Mucosa of descending colon (tissue), 3 donors: ENCODE data around the gene ITPK1. TPM values are rescaled to one million over a fixed set of nuclear protein-coding genes. Genes with fewer than 3 reads are reported as not detected.

Source experiments
- ATAC-seq: fragments of 200-7000 bp; cut with Tn5 transposase; one replicate; pipeline ENCODE4 v1.9.1; 2020; ENCODE audit warnings: mild to moderate bottlenecking, moderate library complexity
- DNase-seq, 3 donors: peaks; one replicate each; pipeline ENCODE4 v3.0.0-alpha.2; 2020
- H3K36me3 ChIP-seq: fragments of 200-600 bp; one replicate; pipeline ENCODE4 v1.8.0; 2021; ENCODE audit warnings: low read depth, mild to moderate bottlenecking
- H3K4me1 ChIP-seq: fragments of 200-600 bp; one replicate; pipeline ENCODE4 v1.8.0; 2021; ENCODE audit warnings: low read depth, mild to moderate bottlenecking
- H3K4me3 ChIP-seq: fragments of 200-600 bp; one replicate; pipeline ENCODE4 v1.8.0; 2021; ENCODE audit warnings: mild to moderate bottlenecking
- H3K9me3 ChIP-seq: fragments of 200-600 bp; one replicate; pipeline ENCODE4 v1.8.0; 2021; ENCODE audit warnings: mild to moderate bottlenecking
- CTCF ChIP-seq: fragments of 200-600 bp; IDR thresholded peaks from one replicate; pipeline ENCODE4 v1.8.0; 2022; ENCODE audit warnings: antibody characterized with exemption, mild to moderate bottlenecking
- intact Hi-C, 2 donors: fragments of 100-400 bp; cut with DNase I in 1 of 2; cut with micrococcal nuclease in 1 of 2; formaldehyde crosslinking; loops; one replicate each; pipeline versions ENCODE4 v1.11.0 to v1.11.1; 2022; cut with DNase I, micrococcal nuclease
- total RNA-seq, 3 donors: library from RNA; stranded (reverse); fragmentation: NEBNext Ultra II Directional in 2 of 3; extraction: Animal tissue kit (Norgen Biotek cat#: 25700) in 2 of 3; gene quantifications; one replicate each; pipeline versions ENCODE4 v1.2.1 to v1.2.4, GENCODE V29; 2021 to 2023
- donor health status: DM: no; HTN: no; CAD: no; lungs with moderate emphysema.
- donor health status: DM: no; HTN: no; CAD: no.
- donor health status: DM: no; HTN: yes; CAD: no.

The ITPK1 gene
- total RNA-seq, 3 donors from 2014 or later, result 134 to 165 (median 152) TPM

DNA sequence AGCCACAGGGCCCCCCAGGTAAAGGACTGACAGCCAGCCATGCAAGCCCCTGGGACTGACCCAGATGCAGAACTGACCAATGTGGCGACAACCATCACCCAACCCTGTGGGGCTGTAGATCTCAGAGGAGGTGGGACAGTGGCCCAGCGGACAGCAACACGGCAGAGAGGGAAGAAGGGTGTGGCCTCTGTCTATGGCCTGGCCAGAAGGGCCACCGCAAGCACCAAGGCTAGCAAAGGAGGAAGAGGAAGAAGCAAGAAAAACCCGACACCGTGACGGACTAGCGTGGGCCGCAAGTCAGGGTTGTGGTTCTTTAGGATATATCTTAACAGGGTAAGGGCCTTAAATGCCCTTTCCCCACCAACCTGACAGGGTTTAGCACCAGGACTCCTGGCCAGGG lies 71.2 kb downstream of the ITPK1 start:
- DNase-seq (peak; percentile 50 to 77 (median 64)), ATAC-seq (peak; percentile 26)
- Histone ChIP-seq H3K36me3 (no peaks in the 10 kb centered on the region), H3K4me3 (no peak overlapping the region), H3K9me3 (no peaks in the 10 kb centered on the region), H3K4me1 (peaks cover 93% of the 10 kb centered on the region)
- no peak for TF ChIP-seq CTCF
- intact Hi-C loops, result no loop called here

DNA sequence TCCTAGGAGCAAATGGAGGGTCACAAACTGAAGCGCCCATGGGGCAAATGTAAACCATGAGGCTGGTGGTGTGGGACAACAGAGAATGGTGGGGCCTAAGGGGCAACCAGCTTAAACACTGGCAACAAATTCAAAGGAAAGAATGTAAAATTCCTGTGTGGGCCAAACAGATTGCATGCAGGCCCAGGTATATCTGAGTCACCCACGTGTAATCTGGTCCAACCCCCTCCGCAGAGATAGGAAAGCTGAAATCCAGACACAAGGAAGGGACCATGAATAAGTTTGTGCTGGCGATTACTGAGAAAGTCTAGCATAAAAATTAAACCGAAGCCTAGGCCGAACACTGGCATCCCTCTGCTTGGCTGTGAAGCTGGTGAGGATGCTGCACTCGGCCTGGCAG lies 71.6 kb downstream of the ITPK1 start:
- Histone ChIP-seq H3K4me3 (no peak overlapping the region), H3K36me3 (no peaks in the 10 kb centered on the region), H3K4me1 (peaks cover 92% of the 10 kb centered on the region), H3K9me3 (no peaks in the 10 kb centered on the region)
- no peak for TF ChIP-seq CTCF
- DNase-seq (no peak), ATAC-seq (peak; percentile 15)
- intact Hi-C loops, result no loop called here

GRCh38 chr14:93042968-93043940 lies 72.5 kb downstream of the ITPK1 start:
- no peak overlapping the region for H3K4me3 ChIP-seq
- no peak for TF ChIP-seq CTCF
- no peaks in the 10 kb centered on the region for H3K9me3 ChIP-seq
- peaks cover 84% of the 10 kb centered on the region for H3K4me1 ChIP-seq
- no peaks in the 10 kb centered on the region for H3K36me3 ChIP-seq
- intact Hi-C loops, result no loop called here
- ATAC-seq, result peak; percentile 84
- DNase-seq, result peak; percentile 88 to 92 (median 90)

- TF ChIP-seq CTCF, result no peak
- Histone ChIP-seq H3K36me3 (no peaks in the 10 kb centered on the region), H3K4me1 (peaks cover 79% of the 10 kb centered on the region), H3K9me3 (no peaks in the 10 kb centered on the region), H3K4me3 (no peak overlapping the region)
- intact Hi-C loops, result no loop called here
- DNase-seq, result no peak
- no peak for ATAC-seq
Observed at GRCh38 chr14:93041830-93042229, 73.9 kb downstream of the ITPK1 start.

DNA sequence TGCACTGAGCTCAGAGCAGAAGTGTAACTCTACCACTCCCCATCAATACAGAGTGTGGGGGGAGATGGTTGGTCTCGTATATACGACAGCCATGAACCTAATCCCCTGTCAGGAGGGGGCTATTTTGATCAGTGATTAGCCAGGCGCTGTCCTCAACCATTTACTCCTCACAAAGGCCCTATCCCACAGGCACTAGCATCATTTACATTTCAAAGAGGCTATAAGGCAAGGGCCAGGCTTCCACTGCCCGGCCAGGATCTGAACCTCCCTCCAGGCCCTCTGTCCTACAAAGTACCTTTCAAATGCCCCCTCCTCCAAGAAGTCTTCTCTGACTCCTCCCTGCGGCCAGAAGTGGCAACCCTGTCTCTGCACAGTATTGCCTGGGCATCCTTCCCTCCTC lies 74.7 kb downstream of the ITPK1 start:
- intact Hi-C loops, result no loop called here
- H3K4me1 ChIP-seq, result peaks cover 72% of the 10 kb centered on the region
- no peaks in the 10 kb centered on the region for H3K9me3 ChIP-seq
- no peak for TF ChIP-seq CTCF
- no peak overlapping the region for H3K4me3 ChIP-seq
- ATAC-seq, result no peak
- no peaks in the 10 kb centered on the region for H3K36me3 ChIP-seq
- peak in 1 of 3 donors; percentile 33 for DNase-seq
